ENCODE results near the gene MRPL49.

GRCh38 chr11:65117206-65118096 lies 4.7 kb upstream of the MRPL49 start, which contains the start of gene ZNHIT2:
- TF ChIP-seq, protein P1, sequence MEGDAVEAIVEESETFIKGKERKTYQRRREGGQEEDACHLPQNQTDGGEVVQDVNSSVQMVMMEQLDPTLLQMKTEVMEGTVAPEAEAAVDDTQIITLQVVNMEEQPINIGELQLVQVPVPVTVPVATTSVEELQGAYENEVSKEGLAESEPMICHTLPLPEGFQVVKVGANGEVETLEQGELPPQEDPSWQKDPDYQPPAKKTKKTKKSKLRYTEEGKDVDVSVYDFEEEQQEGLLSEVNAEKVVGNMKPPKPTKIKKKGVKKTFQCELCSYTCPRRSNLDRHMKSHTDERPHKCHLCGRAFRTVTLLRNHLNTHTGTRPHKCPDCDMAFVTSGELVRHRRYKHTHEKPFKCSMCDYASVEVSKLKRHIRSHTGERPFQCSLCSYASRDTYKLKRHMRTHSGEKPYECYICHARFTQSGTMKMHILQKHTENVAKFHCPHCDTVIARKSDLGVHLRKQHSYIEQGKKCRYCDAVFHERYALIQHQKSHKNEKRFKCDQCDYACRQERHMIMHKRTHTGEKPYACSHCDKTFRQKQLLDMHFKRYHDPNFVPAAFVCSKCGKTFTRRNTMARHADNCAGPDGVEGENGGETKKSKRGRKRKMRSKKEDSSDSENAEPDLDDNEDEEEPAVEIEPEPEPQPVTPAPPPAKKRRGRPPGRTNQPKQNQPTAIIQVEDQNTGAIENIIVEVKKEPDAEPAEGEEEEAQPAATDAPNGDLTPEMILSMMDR (conservative IDR thresholded peaks at IDR 0.05; ENCODE audit: low read depth, low read length), result peak; percentile 98
- no peak for TF ChIP-seq EZH2 (IDR thresholded peaks at IDR 0.05; ENCODE audit: borderline replicate concordance, low read depth, low read length, poor library complexity, severe bottlenecking)

Data from A673 (cell line).